SK-N-DZ (cell line): ENCODE measurements around the gene PLIN5.
"Not testable (repeated sequence)": the region's sequence is repeated elsewhere in the genome, so short reads cannot be mapped to it uniquely, and the experiment has no call there.

ENCODE experiments used
- DNase-seq: peaks from one replicate; pipeline ENCODE4 v3.0.0-alpha.2; 2015; ENCODE audit warnings: low spot score

Gene PLIN5

DNA sequence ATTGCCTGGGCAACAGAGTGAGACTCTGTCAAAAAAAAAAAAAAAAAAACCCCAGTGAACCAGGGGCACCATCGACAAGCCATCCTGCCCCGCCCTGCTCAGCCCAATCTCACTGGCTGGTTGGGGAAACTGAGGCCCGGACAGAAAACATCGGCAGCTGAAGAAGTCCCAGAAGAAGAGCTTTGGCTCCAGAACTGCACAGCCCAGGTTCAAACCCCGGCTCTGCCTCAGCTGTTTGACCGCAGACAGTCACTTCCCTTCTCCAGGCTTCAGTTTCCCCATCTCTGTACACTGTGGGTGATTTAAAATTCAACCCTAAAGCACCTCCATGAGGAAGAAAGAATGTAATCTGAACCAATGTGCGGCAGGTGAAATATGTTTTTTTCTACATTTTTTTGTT is 33.9 kb upstream of the PLIN5 start:
- no peak for DNase-seq

DNA sequence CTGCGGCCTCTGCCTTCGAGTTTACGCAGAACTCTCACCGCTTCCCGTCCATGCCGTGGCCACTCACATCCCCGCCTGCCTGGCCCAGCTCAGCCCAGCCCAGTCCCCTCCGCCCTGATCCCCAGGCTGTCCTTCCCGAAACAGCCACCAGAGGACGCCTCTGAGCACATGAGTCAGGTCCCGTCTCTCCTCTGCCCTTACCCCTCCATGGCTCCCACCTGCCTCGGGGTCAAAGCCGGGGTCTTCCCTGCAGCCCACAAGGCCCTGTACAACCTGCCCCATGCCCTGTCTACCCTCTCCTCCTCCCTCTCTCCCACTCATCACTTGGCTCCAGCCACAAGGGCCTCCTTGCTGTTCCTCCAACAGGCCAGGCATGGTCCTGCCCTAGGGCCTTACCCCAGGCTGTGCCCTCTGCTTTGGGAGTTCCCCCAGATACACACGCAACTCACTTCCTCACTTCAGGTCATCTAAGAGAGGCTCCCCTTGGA is 32.6 kb upstream of the PLIN5 start:
- peak; percentile 64 for DNase-seq

DNA sequence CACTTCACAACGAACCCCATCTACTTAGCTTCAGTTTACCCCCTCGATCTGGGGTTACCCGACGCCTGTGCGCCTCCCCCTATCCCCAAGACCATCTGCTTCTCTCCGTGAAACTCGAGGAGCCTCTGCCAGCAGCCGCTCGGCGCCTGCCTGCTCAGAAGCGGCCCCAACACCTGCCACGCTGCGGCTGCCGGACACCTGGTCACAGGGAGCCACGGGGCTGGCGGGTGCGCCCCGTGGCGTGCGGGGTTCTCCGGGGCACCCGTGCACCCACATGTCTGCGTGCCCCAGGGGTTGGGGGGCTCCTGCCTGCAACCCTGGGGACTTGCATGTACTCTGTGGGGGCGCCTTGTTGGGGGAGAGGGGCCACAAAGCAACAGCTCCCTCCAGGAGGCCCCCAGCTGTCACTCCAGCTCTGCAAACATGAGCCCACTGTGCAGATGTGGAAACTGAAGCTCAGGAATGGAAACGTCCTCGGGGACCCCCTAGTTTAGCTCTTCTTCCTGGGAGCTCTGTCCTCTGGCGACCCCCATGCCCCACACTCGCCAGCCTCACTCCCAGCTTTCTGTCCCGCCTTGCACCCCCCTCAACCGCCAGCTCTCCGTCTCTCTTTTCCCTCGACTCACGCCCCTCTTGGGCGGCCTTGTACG is 31.5 kb upstream of the PLIN5 start:
- no peak for DNase-seq

- DNase-seq: not testable (repeated sequence)
These were observed 28.5 kb upstream of the PLIN5 start for GRCh38 chr19:4563562-4563961.

- not testable (repeated sequence) for DNase-seq
These were observed 27.1 kb upstream of the PLIN5 start for GRCh38 chr19:4562085-4562484.

DNA sequence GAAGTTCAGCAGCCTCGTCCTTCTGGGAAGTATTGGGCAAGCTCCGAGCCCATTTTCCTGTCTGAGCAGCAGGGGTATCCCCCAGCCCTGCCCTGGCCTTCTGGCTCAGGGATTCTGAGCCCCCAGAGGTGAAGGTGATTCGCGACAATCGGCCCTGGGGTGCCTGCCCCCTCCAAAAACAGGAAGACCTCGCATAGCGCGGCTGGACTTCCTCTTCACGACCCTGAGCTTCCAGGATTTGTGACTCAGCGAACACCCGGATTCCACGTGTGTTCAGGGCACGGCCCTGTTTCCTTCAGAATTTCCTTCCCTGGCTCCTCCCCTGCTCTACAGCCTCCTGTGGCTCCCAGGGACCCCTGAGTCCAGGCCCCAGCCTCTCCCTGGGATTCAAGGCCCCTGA is 24.5 kb upstream of the PLIN5 start, which contains the start of gene SEMA6B:
Gene SEMA6B (minus strand): TSS at position 116 of the 400 bp plus-strand sequence. CDS start 1,227 bp downstream, outside the sequence.
- DNase-seq: no peak

- DNase-seq: no peak
These were observed 23.2 kb upstream of the PLIN5 start for GRCh38 chr19:4557971-4558941.

DNA sequence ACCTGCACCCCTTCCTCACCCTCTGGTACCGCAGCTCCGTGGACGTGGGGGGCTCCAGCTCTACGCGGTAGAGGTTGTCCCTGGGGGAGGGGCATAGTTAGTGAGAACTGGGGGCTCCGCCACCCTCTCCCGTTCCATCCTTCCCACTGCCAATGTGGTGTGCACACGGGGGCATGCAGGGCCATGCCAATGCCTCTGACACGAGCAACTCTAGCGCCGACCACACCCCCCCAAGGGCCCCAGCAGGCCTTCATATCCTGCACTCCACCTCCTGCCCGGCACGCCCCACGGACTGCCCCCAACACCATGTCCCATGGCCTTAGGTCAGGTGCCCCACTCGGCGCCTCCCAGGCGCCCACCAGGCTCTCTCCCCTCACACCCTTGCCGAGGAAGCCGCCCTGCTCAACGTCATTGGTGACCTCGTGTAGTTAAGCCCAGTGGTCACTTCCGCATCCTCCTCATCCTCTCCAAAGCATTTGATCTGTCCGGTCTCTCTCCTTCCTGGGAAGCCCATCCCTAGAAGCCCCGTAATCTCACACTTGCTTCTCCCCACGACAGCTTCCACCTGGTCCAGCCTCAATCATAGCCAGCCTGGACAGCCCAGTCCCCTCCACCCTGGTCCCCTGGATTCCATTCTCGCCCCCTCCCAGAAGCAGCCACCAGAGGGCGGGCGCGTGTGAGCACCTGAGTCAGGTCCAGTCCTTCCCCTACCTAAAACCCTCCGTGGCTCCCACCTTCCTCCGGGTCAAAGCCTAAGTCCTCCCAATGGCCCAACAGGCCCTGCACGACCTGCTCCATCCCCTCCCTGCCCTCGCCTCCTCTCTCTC is 22.3 kb upstream of the PLIN5 start:
- DNase-seq: no peak

DNA sequence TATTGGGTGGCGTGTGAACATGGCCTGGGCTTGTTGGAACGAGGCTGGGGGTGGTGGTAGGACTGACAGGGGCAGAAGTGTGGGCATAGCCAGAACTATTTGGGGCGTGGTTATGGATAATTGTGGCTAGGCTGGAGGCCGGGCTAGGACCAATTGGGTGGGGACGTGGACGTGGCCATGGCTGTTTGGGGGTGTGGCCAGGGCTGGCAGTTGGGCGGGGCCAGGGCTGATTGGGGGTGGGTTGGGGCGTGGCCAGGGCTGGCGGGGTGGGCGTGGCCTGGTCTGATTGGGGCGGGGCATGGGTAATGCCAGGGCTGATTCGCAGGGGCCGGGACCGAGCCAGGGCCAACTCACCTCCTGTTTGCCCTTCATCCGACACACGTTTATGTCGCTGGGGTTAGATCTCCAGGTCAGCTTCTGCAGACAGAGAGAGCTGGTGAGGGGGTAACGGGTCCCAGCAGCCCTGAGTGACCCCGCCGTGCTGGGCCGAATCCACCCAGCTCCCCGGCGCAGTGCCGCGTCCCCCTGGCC is 21.6 kb upstream of the PLIN5 start:
- DNase-seq: no peak

DNA sequence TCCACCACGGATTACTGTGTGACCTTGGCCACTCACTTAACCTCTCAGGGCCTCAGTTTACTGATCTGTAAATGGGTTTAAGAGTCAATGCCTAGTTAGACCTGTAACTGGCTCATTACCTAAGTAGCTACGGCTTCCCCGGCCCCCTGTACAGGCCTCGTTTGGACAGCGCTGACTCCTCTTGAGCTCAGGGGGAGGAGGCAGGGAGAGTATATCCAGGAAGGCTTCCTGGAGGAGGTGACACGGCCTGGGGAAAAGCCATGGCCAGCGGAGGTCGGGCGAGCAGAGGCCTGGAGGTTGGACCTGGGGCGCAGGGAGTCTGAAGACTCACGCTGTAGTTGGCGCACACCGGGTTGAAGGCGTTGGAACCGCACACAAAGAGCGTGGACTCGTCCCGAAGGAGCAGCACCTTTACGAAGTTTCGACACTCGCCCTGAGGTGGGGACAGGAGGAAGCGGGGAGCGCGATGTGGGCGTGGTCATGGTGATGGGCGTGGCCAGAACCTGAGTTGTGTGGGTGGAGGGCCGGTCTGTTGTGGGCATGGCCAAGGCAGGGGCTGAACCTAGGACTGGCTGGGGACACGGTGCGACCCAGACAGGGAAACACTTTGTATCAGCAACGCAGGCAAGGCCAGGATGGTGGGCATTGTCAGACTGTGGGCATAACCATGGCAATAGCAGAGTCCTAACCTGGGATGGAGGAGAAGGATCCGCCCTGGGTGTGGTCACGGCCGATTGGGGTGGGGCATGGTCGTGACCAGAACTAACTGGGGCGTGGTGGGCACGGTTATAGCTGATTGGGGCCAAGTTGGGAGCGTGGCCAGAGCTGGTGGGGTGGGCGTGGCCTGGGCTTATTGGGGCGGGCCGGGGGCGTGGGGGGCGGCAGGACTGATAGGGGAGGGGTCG is 20.9 kb upstream of the PLIN5 start:
- DNase-seq: no peak

DNA sequence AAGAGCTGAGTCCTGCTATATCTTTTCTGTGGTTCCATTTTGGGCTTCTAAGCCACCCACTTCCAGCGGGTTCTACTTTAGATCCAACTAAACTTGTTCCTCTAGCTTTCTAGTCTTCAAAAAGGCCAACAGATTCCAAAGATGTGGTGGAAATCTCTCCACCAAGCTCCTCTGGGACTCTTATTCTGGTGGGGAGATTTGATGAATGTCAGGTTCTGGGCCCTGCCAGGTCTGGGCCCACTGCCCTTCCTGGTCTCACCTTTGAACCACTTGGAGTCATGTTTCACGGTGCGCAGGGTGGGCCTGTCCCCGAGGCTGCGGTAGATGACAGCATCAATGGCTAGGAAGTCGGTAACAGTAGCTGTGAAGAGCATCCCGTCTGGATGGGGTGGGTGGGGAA is 19.7 kb upstream of the PLIN5 start:
- DNase-seq: no peak

GRCh38 chr19:4553775-4554174 is 18.8 kb upstream of the PLIN5 start:
- no peak for DNase-seq

DNA sequence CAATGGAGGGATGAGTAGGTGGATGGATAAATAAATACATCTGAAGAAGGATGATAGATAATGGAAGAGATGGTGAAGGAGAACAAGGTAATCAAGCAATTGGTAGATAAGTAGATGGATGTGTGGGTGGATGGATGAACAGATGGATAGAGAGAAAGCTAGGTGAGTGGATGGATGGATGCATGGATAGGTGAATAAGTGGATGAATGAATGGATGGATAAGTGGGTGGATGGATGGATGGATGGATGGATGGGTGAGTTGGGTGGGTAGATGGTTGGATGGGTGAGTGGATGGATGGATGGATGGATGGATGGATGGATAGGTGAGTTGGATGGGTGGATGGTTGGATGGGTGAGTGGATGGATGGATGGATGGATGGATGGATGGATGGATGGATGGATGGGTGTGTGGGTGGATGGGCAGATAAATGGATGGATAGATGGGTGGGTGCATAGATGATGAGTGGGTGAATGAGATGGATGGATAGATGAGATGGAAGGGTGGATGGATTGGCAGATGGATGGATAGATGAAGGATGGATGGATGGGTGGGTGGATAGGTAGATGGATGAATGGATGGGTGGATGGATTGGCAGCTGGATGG is 18.2 kb upstream of the PLIN5 start:
- DNase-seq: no peak

DNA sequence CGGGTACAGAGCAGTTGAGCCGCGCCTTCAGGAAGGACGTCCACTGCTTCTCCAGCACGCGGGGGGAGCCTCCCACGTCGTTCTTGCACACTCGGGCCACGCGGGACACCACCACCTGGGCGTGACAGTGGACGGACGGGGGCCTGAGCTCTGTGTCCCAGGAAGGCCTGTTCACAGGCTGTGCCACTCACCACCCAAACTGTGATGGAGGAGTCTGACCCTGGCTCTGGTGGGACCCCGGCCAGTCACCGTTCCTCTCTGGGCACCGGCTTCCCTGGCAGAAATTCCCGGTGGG is 17.4 kb upstream of the PLIN5 start:
- no peak for DNase-seq

DNA sequence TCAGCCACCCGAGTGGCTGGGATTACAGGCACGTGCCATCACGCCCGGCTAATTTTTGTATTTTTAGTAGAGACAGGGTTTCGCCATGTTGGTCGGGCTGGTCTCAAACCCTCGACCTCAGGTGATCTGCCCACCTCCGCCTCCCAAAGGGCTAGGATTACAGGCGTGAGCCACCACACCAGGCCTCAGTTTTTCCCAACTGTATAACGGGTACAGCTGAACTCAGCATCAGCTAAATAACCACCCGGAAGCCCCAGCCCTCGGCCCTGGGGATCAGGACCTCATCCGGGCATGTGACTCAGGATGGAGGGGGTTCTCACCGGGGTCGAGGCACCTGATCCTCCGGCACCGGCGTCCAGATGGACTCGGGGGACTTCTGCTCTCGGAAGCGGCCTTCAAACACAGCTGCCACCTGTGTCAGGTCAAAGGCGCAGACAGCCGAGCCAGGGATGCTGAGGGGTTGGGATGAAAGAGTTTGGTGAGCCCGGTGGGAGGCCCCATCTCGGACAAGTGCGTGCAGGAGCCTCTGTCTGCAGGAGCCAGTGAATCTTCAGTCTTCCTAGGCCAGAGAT is 15.5 kb upstream of the PLIN5 start:
- DNase-seq: no peak

DNA sequence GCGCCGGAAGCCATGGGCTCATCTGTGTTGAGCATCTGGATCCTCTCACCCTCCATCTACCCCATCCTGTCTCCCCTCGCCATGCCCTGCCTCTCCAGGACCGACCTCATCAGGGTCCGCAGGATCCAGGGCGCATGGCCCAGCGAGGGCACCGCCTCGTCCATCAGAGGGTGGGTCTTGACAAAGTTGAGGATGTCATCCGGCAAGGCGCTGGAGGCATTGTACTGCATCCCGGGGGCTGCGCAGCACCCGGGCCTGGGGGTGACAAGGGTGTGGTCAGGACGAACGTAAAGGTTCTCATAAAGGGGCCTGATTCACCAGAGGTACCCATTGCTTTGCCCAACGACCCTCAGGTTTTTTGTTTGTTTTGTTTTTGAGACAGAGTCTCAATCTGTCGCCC is 15.0 kb upstream of the PLIN5 start:
- no peak for DNase-seq

- DNase-seq: no peak
These were observed 13.2 kb upstream of the PLIN5 start for GRCh38 chr19:4548238-4548584.

DNA sequence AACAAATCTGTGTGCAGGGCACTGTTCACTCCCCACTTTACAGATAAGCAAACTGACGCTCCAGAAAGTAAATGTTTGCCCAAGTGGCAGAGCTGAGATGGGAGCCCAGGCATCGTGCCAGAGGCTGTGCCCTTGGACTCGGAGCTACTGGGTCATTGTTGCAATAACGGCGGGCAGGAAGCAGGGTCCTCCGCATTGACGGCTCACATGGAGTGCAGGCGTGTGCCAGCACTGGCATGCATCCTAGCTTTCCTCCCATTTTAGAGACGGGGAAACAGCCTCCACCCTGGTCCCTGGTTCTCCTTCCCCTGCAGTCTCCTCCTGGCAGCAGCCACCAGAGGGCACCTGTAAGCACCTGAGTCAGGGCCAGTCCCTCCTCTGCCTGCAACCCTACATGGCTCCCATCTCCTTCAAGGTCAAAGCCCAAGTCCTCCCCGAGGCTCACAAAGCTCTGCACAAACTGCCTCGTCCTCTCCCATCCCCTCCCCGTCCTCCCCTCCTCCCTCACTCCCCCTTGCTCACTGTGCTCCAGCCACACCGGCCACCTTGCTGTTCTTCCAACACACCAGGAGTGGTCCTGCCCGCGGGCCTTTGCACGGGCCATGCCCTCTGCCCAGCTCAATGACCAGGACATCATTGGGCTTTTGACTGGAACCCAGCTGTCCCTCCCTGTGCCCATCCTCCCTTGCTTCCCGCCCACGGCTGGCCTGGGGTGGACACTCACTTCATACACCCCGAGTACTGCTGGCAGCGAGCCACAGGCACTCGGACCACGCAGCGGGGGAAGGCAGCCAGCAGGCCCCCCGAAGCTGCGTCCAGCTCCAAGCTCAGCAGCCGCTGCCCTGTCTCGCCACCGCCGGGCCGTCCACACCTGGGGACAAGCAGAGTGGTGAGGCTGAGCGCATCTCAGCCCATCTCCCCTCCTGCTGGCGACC is 12.5 kb upstream of the PLIN5 start:
- DNase-seq: no peak
